ENCODE data around the gene CASKIN2.
"Not testable (repeated sequence)": the region's sequence is repeated elsewhere in the genome, so short reads cannot be mapped to it uniquely, and the experiment has no call there.

Gene CASKIN2

DNA sequence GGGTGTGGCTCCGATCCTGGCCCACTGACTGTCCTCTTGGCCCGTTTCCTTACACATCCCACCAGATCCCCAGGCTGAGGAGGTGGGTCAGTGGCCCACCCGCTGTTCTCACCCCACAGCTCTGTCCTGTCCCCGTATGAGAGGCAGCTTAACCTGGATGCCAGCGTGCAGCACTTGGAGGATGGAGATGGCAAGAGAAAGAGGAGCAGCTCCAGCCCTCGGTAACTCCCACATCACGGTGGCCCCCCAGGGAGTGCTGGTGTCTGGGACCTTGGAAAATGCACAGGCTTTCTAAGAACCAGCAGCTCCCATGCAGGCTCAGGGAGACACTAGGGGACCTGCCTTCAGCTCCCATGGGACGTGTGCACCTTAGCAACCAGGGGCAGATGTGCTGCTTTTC lies 6.0 kb upstream of the CASKIN2 start:
- DNase-seq: no peak

DNA sequence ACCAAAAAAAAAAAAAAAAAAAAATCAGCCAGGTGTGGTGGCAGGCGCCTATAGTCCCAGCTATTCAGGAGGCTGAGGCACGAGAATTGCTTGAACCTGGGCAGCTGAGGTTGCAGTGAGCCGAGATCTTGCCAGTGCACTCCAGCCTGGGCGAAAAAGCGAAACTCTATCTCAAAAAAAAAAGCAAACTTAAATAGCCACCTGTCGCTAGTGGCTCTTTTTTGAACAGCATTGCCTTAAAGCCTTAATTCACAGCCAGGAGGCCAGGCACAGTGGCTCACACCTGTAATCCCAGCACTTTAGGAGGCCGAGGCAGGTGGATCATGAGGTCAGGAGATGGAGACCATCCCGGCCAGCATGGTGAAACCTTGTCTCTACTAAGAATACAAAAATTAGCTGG lies 5.1 kb upstream of the CASKIN2 start:
- not testable (repeated sequence) for DNase-seq

DNA sequence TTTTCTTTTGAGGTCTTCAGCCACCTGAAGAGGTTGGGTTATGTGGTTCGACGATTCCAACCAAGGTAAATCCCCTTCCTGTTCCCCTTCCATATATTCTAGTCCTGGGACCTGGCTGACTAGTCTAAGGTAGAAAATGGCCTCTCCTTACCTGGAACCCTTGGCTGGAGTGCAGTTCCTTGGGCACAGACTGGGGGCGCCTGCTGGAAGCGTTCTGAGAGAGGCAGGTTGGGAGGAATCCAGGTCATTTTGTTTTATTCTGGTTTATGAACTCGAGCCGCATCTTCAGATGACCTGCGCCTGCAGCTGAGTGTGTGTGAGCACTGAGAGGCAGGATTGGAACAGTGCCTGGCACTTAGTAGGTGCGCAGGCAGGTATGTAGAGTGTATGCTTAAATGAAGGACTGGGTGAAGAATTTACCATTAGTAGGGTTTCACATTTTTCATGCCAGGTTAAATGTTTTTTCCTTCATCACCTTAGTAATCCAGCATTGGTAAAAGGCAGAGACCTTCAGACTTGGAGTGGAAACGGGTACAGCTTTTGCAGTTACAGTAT lies 3.7 kb upstream of the CASKIN2 start:
- no peak for DNase-seq

DNA sequence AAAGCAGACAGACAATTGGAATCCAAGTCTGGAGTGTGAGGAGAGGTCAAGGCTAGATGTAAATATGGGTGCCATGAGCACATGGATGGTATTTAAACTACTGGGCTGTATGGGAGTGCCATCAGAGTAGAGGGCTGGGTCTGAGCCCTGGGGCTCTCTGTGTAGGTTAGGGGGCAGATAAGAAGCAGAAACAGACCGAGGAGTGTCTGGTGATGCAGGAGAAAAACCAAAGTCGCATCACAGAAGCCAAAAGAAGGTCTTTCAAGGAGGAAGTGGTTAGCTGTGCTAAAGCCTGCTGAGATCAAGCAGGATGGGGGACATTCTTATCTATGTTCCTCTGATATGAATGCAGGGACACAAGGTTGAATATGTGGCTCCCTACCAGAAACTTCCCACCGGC lies 2.9 kb upstream of the CASKIN2 start:
- DNase-seq: peak; percentile 20

DNA sequence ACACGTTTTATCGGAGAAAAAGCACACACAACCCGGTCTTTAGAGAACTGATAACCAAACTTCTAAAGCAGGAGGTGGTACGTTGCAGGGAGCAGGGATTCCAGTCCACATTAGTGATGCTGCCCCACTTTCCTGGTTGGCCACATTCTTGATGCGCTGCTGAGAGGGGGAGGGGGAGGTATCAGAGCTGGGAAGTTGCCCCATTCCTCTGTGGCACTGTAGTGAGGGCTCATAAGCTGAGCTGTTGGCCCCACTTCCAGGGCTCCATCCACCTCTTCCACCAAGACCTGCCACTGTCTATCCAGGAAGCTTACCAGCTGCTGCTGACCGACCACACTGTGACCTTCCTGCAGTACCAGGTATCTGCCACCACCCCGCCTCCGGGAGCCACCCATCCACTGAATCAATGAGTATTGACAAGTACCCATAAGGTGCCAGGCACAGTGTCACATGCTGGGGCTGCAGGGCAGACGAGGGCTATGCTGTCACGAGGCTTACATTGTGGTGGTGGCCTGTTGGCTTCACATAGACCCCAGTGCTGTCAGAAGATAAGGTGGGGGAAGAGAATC lies 2.0 kb upstream of the CASKIN2 start:
- no peak for DNase-seq

DNA sequence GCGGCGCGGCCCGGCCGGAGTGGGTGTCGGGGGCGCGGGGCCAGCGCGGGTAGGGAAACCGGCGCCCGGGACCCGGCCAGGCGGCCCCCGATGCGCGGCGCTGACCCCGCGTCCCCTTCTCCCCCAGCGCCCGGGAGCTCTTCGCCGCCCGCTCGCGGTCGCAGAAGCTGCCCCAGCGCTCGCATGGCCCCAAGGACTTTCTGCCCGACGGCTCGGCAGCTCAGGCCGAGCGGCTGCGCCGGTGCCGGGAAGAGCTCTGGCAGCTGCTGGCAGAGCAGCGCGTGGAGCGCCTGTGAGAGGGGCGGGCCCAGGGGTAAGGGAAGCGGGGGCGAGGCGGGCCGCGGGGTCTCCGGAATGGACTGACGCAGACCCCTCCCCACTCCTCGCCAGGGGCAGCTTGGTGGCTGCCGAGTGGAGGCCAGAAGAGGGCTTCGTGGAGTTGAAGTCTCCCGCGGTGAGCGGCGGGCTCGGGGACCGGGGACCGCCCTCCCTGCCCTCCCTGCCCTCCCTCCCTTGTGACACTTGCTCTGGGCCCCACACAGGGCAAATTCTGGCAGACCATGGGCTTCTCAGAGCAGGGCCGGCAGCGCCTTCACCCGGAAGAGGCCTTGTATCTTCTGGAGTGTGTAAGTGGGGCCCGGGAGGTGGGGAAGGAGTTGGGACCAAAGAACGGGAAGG lies 1.4 kb upstream of the CASKIN2 start:
- DNase-seq: no peak

DNA sequence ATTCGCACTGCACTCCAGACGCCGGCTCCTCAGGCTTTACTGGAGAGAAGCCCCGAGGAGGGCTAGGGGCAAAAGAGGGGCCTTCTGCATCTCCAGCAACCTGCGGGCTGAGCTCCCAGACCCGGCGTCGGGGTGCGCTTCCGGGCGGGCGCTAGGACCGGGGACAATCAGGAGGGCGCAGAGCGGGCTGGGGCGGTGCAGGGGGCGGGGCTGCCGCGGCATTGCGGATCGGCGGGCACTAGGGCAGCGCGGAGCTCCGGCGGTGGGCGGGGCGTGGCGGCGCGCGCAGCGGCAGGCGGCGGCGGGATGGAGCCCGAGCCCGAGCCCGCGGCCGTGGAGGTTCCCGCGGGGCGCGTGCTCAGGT lies 900 bp upstream of the CASKIN2 start, which contains the start of gene TSEN54:
TSEN54 (plus strand) TSS at position 274 of the 364 bp plus-strand sequence; CDS start at position 307, 33 bp downstream.
- DNase-seq: peak; percentile 62

DNA sequence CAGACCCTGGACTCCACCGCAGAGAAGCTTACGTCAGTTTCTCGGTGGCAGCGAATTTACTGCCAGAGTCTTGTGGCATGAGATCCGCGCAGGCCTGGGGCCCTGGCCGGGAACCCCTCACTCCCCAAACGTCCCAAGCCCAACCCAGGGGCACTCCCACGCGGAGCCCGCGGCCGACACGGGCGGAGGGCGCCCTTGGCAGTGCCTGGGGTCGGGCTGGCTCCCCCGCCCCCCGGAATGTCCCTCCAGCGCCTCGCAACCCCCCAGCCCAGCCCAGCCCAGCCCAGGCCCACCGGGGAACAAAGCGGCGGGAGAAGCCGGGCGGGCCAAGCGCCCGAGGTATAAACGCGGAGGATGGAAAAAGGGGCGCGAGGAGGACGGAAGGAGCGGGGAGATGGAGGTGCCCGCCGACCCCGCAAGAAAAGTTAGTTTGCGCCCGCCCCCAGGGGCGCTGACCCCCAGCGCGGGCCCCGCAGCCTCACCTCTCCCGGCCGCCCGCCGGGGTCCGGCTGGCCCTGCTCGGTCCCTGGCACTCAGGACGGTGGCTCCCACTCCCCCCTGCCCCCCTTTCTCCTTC lies 330 bp downstream of the CASKIN2 start:
- no peak for DNase-seq

DNA sequence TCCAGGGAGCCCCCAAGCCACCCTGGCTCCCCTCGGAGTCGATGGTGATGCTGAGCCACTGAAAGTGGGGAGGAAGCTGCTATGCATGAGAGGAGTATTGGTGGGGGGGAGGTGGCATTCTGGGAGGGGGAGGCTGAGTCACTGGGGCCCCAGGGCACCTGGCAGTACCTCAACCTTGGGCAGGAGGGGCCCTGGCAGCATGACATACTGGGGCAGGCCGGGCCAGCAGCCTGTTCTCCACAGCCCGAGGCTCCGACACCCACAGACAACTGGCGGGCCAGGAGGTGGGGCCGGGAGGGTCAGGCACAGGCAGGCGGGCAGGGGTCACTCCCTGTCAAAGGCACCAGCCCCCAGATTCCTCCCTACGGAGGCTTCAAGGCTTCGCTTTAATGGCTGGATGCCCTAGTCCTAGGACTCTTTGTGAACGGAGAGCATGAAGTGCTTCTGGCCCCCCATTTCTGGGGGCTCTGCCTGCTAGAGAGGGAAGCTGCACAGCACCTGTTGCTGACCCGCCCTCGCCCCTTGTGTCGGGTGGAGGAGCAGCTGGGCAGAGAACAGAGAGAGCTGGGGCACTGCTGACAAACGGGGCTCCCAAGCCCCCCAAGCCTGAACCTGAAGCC lies 928 bp downstream of the CASKIN2 start:
- DNase-seq: no peak

DNA sequence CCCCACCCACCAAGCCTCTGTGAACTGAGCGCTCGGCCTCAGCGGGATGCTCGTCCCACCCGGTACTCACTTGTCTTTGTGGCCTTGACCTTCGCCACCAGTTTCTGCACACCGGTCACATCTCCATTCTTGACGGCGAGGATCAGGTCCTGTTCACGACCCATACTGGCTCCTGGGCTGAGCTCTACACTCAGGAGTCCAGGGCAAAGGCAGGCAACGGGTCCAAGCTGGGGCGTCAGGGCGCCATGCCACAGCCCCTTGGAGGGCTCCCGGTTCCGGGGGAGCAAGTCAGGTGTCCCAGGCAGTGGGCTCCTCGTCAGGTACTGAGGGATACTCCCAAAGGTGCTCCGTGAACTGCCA lies 1.7 kb downstream of the CASKIN2 start:
- DNase-seq: no peak

DNA sequence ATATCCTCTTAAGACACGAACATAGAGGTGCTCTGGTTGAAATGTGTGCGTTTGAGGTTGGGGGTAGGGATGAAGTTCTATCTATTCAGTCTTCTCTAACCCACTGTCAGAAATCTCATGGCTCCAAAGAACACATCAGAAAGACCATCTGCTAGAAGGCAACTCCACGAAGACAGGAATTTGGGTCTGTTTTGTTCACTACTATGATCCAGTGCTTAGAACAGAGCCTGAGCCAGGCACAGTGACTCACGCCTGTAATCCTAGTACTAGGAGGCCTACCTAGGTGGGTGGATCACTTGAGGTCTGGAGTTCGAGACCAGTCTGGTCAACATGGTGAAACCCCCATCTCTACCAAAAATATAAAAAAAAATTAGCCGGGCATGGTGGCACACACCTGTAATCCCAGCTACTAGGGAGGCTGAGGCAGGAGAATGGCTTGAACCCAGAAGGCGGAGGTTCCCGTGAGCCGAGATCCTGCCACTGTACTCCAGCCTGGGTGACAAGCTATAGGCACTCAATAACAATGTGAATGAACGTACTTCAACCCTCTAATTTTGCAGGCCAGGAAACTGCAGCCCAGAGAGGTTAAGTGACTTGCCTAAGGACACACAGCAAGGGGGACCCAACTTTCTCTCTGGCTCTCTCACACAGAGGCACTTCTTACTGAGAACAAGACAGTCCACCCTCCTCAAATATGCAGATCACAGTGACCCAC lies 2.3 kb downstream of the CASKIN2 start:
- no peak for DNase-seq

DNA sequence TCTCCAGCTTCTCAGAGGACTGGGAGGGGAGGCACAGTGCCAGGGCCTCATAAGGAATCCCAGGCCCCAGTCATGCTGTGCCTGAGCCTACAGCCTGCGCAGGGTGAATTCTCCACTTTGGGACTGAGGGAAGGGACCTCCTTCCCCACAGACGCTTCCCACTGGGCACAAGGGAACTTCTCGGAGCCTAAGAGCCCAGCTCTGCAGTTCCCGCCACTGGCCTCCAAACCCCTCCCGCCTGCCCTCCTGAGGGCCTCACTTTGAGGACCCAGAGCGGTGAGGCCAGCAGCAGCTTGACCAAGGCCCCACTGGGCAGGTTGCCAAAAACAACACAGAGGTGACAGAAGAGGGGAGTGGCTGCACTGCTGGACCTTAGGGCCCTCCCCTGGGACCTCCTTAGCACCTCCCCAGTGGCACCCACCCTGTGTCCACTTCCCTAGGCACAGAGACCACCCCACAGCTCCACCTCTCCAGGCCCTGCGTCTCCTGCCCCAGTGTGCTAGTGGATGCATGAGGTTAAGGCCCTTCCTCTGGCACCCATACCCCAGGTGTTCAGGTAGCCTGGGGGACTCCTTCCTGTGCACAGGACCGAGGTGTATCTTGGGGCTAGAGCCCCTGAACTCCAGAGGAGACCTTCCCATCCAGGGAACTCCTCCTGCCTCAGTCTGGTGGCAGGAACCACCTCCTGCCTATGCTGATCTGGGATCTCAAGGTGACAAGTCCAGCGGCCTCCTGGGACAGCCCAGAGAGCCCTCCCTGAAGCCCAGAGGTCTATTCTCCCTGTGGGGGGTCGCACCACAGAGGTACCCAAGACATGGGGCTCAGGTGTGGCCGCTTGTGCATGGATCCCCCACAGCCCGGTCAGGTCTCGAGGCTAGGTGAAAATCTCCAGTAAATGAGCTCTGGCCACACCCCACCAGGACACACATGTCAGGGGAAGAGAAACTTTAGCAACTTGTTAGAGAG lies 3.4 kb downstream of the CASKIN2 start:
- DNase-seq: no peak

DNA sequence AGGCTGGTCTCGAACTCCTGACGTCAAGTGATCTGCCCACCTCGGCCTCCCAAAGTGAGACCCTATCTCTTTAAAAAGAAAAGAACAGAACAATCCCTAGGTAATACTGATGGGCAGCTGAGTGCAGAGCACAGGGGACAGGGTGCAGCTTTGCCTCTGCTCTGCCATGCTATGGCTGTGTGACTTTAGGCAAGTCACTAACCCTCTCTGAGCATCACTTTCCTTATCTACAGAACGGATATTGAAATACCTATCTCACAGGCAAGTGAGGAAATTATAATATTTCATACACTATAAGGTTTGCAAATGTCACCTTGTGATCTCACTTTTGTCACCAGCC lies 4.1 kb downstream of the CASKIN2 start:
- DNase-seq: no peak

DNA sequence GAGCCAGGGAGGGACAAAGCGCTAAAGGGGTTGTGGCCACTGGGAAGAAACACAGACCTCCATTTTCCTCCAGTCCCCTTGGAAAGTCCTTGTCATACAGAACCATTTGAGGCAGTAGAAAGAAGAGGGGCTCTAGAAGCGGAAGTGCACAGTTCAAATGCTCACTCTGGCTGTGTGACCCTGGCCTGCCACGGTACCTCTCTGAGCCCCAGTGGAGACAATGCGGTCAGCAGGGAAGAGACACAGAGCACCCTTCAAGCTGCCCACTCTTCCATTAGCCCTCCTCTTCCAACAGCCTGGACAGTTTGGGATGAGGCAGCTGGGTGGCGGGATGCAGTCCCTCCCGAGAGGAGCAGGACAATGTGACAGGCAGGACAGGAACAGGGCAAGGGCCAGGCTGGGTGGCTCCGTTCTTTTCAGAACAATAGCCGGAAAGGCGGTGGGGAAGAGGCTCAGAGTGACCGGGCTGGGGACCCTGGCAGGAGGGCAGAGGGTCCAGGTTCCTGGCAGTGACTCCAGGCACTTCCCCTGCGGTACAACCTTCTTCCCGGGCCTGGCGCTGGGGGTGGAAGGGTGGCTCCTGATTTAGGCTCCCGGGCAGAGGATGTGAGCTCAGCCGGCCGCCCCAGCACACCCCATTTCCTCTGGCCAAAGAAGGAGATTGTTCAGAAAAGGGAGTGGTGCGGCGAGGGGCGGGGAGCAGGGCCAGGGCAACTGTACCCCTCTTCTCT lies 5.6 kb downstream of the CASKIN2 start:
- DNase-seq: no peak

DNA sequence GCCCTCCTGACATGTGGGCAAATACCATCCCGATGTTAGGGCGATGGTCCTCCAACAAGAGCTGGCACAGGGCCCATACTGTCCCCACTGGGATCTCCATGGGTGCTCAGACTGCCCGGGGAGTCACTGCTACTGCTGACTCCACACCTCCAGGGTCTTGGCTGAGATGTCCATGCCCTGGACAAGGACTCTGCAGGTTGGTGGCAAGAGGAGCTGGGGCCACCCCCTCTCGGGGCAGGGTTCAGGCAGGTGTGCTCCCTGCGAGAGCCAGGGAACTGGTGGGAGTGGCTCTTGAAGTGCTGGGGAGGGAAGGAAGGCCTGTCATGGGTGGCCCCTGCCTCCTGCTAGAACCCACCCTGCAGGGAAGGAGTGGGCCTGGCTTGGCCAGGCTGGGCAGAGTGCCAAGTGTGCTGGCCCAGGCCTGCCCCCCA lies 6.4 kb downstream of the CASKIN2 start:
- no peak for DNase-seq

DNA sequence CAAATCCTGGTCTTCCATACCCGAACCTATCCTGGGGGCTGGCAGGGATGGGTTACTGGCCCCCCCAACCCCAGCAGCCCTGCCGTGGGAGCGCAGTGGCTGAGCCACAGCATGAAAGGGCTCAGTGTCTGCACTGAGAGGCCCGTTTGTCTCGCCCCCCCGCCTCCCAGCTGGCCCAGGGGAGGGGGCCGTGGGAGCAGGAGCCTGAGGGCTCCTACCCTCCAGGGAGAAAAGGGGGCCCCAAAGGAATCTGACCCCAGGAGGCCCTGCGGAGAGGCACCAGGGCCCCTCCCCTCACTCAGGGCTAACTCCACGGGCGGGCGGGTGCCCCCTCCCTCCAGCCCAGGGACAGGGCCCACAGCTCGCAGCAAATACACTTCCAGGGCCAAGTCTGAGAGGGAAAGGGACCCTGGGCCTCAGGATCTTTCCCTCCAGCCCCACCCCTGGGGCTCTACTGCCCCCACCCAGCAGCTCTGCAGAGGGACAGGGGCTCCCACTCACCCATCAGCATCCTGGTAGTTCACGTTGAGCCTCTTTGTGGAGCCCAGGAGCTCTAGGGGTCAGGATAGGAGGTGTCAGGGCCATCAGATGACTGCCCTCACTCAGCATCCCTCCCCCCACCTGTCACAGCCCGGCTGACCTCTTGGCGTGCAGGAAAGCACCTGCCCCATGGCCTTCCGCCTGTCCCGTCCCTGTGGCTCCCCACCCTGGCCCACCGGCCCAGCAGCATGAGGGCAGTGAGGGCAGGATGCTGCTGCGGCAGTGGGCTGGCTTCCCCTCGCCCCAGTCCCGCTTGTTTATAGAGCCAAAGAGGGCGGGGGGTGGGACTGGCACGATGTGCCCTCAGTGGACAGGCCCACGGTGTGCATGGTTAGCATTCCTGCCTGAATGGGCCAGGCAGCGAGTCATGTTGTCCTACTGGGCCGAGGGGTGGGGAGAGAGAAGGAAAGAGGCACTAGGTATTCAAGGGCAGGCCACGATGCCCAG lies 7.3 kb downstream of the CASKIN2 start:
- DNase-seq: no peak

DNA sequence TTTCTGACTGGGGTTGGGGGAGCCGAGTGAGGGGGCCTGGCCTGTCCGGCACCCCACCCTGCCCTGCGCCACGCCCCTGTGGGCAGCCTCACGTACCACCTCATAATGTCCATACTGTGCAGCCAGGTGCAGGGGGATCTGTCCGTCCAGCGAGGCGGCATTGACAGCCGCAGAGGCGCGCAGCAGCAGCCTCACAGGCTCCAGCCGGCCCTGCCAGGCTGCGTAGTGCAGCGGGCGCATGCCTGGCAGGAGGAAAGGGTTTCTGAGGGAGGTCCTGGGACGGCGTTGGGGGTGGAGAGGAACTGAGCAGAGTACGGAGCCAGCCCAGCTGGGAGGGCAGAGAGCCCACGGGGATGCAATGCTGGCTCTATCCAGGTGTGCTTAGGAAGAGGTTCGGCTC lies 8.4 kb downstream of the CASKIN2 start:
- DNase-seq: no peak

DNA sequence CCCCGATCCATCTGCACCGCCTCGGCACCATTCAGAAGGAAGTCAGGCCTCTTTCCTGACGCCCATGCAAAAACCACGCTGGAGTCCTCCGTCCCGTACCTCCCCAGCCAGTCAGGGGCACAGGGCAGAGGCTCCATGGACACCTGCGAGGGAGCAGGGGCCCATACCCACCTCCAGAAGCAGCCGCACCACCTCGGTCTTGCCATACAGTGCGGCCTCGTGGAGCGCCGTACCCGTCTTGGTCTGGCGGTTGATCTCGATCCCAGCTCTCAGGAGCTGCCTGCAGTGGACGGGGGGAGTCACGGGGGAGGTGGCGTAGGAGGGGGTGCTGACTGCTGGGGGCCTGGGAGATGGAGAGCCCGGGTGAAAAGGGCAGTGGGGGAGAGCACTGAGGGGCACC lies 9.2 kb downstream of the CASKIN2 start:
- DNase-seq: no peak

DNA sequence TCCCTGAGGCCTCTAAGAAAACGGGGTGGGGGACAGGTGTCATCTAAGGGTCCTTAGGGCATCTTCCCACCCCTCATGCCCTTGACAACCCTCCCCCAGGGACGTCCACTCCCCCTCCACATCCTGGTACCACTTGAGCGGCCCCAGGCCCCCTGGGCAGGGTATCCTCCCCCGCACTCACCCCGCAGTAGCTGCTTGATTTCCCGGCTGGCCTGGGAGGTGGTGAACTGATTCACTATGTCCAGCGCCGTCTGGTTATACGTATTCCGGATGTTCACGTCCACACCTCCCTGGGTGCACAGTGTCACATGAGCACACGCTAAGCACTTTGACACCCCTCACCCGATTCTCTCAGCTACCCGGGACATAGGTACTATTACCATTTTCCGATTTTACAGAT lies 9.7 kb downstream of the CASKIN2 start:
- DNase-seq: no peak

DNA sequence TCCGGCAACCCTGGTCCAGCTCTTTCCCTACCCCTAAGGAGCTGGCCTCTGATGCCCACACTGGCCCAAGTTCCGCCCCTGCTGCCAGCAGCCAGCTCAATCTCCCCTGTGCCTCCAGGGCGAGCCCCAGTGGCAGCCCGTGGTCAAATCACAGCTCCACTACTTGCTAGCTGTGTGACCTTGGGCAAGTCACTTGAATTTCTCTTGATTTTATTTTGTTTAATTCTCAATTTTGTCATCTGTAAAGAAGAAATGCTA lies 10.3 kb downstream of the CASKIN2 start:
- DNase-seq: no peak

All from GF-D8 (cell line).